ENCODE data around the gene TRIM44. TPM values are rescaled to one million over a fixed set of nuclear protein-coding genes. Genes with fewer than 3 reads are reported as not detected.
"Not testable (repeated sequence)": the region's sequence is repeated elsewhere in the genome, so short reads cannot be mapped to it uniquely, and the experiment has no call there.

TRIM44 gene
- total RNA-seq, 1 experiment from 2014 or later, result 50.1 TPM

DNA sequence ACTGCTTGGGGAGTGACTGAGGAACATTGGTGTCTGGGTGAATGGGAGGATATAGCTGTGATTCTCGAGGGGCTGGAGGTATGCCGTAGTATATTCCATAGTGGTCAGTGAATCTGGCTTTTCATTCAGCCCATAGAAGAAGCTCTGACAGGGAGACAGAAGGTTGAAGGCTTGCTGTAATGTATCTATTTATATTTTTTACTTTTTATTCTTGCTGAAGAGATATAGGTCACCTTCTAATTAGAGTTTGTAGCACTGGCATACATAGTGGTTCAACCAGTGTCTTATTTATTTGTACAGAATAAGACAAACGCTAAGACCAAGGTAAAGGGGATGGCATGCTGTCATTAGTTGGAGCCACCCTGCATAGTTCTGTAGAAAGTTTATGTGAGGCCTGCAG, 10.0 kb downstream of the TRIM44 start:
- DNase-seq (ENCODE audit: low read depth), result no peak

DNA sequence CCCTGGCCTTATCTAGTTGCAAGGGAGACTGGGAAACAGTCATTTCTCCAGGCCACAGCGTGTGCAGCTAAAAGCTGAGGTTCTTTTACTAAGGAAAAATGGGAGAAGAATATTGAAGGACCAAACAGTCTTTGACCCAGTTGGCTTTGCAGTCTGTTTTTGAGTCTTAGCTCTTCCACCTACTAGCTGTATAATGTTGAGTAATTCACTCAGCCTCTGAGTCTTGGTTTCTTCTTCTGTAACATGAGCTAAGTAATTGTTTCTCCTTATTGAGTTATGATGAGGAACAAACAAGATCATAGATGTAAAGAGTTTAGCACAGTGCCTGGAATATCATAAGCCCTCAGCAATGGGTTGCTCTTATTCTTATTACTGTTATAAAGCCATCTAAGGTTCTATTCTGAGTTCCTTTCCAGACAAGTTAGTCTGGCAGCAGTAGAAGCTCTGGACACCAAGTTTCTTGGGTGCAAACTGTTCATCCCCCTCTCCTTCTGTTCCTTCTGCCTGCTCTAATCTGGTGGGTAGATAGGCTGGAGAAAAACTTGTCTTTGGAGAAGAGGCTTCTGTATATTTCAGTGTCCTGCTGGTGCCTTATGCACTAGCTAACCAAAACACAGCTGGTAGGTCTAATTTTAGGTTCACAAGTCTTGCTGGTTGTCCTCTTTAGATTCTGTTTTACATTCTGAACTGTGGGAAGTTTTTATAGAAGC, 13.5 kb downstream of the TRIM44 start:
- DNase-seq (ENCODE audit: low read depth), result no peak

DNA sequence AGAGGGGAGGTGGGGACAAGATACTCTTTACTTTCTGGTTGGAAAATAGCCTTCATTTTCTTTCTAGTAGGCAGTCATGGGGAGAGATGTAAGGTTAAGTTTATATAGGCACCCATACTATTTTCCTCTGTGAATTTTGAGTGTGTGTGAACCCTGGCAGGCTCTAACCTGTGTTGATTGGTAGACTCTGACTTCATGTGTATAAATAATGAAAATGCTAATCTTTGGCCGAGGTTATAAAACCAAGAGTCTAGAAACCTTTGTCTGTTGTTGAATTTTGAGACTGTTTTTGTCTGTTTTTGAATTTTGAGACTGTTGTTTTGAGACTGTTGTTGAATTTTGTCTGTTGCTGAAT, 14.0 kb downstream of the TRIM44 start:
- no peak for DNase-seq (ENCODE audit: low read depth)

DNA sequence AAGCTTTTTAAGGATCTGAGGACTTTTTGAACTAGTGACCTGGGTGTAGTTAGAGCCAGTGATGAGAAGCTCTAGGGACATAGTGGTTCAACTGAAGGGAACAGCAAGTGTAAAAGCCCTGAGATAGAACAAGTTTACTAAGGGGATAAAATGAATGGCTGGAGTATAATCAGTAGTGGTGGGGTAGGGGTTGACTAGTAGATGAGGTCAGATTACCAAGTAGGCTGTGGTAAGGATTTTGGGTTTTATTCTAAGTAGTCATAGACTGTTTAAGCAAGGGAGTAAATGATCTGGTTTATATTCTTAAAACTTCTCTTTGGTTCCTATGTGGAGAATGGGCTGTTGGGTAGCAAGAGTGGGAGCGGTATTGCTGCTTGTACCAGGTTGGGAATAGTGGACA, 15.3 kb downstream of the TRIM44 start:
- DNase-seq (ENCODE audit: low read depth), result peak; percentile 9

DNA sequence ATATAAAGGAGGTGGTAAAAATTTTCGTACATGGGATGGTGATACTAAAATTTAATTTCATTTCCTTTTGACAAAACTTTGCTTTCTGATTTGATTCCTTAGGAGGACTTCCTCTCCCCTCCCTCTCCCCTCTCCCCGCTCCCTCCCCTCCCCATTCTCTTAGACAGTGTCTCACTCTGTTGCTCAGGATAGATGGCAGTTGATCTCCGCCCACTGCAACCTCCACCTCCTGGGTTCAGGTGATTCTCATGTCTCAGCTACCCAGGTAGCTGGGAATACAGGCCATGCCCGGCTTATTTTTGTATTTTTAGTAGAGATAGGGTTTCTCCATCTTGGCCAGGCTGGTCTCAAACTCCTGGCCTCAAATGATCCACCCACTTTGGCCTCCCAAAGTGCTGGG, 15.9 kb downstream of the TRIM44 start:
- DNase-seq (ENCODE audit: low read depth), result no peak

DNA sequence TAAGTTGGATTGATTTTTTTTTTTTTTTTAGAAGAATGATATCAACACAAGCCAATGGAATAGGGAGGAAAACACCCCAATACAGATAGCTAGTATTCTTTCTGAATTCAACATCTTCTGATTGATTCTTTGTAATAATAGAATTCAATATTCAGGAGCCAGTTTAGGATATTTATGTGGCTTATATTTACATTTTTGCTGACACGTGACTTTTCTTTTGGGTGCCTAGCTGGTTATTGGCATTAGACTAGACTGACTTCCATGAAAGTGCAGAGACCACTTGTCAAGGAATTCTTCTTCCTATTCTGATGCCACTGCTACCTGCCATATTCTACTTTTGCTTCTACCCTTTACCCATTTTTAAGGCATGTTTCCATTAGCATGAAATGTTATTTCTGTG, 16.4 kb downstream of the TRIM44 start:
- no peak for DNase-seq (ENCODE audit: low read depth)

DNA sequence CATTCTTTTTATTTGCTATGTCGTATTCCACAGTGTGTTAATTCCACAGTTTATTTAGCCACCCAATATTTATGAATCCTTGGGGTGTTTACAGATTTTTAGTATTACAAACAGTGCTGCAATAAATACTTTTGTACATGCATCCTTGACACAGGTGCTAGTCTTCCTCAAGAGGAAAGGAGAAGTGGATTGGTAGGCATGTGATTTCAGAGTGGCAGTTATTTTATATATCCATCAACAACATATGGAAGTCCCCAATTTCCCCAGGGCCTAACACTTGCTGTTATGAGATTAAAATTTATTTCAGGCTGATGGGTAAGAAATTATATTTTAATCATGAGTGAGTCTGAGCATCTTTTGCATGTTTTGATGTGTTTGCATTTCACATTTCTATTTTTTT, 17.9 kb downstream of the TRIM44 start:
- no peak for DNase-seq (ENCODE audit: low read depth)

DNA sequence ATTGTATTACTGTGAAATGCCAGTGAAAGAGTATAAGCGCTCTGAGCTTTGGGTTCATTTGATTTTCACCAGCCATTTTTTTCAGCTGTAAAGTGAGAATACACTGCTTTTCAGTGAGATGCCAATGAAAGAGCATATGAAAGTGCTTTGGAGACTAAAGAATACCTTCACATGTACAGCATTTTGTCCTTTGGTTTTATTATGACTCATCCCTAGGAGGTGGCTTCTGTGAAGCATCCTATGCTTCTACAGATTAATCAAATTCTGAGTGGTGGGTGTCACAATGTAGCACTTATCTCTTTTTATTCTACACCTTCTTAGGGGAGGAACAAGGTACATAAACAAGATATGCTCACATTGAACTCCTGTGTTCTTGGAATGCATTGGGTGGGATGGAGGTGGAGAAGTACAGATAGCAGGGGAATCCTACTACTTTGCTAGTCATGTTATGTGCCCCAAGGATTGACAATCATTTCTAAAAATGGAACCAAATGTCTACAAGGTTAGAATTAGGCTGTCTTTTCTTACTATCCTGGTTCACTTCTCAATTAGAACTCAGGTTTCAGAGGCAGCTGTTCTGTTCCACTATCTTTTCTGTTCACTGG, 18.7 kb downstream of the TRIM44 start:
- DNase-seq (ENCODE audit: low read depth), result no peak

DNA sequence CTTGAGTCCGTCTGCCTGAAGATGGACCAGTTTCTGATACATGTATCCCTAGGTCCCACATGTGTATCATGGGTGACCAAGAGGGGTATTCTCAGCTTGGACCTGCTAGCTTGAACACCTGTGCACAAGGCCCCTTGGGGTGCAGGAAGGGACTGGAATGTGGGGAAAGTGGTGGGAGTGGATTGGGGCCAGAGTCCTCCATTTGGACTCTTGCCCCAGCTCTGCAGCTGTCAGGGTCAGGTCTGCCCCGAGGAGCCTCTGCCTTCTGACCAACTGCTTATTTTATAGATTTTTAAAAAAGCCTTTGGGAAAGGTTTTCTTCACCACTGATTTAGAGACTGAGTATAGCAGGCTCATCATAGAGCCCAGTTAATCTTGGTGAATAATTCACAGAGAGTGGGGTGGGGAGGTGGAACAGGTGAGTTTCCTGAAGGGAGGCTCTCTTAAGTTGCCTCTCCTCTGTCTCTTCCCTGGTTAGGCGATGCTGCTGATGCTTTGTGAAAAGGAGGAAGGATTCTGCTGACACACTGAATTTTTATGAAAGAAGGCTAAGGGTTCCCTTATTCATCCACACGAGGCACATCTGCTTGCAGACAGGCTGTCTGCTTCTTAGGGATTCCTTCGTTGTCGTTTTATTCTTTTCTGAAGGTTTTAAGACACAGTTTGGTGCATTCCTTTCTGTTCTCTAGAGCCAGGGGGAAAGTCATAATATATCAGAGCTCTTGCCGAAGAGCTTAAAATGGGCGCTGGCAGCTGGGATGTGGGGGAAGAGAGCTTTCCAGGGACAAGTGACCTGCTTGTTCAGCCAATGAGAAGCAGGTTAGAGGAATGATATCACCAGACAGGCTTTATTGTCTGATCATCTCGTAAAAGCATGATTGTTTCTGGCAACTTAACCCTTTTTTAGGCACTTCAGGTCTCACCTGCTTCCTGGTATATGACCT, 19.9 kb downstream of the TRIM44 start:
- no peak for DNase-seq (ENCODE audit: low read depth)

DNA sequence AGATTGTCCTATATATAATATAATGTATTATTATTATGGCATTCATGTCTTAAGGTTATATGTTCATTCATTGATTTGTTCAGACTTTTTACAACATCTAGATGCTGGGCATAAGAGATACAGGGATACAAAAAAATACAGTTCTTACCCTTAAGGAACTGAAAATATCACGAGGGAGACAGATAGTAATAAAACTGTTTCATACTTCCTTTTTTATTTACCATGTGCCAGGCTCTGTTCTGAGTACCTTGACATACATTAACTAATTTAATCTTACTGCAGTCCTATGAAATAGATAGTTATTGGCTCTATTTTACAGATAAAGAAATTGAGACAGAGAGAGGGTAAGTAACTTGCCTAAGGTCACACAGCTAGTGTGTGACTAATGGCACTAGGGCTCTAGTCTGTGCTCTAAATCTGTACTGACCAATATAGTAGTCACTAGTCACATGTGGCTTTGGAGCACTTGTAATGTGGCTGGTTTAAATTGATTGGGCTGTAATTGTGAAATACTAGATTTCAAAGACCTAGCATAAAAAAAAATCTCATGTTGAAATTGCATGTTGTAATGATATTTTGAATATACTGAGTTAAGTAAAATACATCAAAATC, 21.3 kb downstream of the TRIM44 start:
- DNase-seq (ENCODE audit: low read depth), result no peak

DNA sequence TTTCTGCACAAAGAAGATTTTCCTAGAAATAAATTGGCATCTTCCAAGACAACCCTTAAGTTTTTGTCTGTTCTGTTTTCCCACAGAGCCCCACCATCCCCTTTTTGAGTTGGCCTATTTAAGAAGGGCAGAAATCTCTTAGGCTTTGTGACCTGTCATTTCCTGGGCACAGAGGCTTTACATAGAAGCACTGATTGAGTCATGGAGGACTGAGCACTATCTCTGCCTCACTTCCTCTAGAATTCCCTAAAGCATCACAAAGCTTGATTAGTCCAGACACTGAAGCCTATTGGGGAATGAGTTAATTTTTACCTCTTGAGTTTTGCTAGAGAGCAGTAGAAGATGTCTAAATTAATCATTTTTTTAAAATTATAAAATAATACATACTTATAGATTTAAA, 25.4 kb downstream of the TRIM44 start:
- peak; percentile 46 for DNase-seq (ENCODE audit: low read depth)

DNA sequence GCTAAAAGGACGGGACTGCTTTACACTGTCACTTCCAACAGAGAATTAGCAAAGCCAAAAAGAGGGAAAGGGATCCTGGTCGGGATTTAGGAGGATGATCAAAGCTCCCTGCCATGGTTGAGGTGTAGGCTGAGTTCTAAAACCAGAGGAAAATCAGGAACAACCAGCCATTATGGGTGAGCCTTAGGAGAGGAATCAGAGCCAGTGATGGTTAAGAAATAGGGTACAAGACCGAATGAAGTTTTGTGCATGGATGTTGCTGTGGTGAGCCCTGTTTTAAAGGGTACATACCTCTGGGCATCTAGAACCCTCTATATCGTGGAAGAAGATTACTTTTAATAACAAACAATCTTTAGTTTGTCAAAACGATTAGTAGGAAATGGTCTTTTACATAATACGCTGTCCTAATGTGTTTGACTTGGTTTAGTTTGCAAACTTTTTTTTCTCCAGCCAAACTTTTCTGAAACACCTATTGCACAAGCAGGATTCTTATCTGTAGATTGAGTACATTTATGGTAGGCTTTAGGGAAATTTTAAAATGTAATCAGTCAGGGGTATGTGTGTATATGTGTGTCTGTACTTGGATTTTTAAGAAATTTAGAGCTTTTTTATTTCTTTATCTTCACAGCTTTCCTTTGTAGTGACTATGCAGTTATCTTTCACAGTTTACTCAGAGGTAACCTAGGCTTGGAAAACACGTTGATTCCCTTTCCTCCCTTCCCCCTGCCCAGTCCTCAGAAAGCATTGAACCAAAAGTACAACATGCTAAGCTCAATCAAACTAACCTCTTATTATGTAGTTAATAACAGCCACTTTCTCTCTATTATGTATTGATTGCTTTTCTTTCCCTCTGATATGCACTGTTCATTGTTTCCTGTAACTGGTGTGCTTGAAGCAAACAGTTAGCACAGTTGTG, 26.8 kb downstream of the TRIM44 start:
- no peak for DNase-seq (ENCODE audit: low read depth)

DNA sequence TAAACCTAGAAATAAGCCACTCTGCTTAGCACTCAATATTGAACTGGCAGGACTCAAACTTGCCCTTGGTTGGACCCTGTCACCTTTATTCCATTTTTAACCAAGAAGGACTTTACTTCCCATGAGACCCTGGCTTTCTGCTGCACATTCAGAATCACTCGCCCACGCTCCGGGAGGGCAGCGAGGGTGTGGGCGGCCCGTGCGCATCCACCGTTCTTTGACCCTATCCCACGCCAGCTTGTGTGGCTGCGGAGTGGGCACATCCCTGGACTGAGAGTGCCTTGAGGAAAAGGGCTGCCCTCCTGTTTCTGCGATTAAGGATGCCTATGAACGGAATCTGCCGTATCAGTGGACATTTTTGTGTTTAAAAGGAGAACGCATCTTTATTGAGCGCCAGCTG, 39.6 kb downstream of the TRIM44 start:
- no peak for DNase-seq (ENCODE audit: low read depth)

DNA sequence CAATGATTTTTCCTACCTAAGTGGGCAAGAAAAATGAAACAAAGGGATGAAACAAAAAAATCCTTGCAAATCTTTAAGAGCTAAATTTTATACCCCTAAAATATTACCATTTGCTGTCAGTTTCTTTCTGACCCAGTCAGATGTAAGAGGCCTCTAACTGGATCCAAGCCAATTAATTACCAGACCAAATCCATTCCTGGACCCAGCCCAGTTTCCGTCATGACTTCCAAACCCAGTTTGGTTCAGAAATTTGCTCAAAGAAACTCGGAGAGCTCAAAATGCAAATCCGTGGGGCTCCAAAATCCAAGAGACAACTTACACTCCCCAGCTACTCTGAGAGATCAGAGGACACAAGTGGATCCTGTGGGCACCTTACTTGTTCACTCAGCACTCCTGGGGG, 46.8 kb downstream of the TRIM44 start:
- DNase-seq (ENCODE audit: low read depth), result no peak

DNA sequence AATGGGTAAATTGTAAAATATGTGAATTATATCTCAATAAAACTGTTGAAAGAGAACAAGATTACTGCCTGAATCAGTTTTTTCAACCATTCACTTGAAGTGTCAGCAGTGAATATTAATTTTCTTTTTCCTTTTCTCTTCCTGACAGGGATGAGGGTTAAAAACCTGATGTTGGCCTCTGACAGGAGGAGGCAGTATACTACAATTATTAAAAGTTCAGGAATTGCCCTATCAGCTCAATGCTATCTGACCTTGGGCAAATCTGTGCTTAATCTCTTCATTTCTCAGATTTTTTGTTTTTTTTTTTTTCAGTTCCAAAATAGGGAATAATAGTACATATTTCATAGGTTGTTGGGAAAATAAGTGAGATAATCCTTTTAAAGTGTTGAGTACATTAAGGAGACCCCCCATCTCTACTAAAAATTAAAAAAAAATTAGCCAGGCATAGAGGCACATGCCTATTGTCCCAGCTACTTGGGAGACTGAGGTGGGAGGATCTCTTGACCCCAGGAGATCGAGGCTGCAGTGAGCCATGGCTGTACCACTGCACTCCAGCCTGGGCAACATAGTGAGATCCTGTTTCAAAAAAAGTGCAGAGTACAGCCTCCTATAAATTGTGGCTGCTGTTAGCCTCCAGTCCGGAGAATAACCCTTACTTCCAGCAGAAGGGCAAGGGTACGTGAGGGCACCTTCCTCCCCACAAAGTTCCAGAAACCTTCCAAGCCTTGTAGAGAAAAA, 48.8 kb downstream of the TRIM44 start:
- DNase-seq (ENCODE audit: low read depth), result no peak

DNA sequence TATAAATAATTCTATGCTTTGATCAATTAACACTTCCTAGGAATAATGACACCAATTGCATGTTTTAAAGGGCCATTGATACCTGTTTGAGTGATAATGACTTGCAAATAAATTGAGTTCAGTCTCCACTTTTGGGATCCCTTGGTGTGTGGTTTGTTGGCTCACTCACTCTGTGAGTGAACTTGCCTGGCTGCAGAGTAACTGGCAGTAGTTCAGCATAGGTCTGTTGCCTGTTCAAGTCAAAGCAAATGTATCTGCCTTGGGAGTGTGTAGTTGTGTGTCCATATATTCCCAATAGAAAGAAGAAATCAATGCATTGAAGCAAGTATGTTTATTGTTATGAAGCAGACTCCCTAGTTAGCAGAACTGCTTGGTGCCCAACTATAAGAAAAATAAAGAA, 49.3 kb downstream of the TRIM44 start:
- no peak for DNase-seq (ENCODE audit: low read depth)

DNA sequence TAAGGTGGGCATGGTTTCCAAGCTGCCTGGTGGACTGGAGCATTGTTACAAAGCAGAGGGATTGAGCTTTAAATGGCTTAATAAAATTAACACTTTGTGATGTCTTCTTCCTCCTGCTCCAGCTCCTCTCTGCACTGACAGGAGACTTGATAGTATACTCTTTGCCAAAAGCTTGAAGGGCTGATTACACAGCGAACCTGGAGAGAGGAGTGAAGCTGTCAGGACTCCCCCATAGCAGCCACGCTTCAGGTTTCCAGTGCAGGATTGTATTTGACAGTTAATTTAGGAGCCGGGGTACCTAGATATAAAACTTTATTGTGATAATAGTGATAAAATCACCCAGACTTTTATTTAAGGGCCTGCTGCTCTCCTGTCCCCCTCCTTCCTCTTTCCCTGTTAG, 50.0 kb downstream of the TRIM44 start:
- no peak for DNase-seq (ENCODE audit: low read depth)

DNA sequence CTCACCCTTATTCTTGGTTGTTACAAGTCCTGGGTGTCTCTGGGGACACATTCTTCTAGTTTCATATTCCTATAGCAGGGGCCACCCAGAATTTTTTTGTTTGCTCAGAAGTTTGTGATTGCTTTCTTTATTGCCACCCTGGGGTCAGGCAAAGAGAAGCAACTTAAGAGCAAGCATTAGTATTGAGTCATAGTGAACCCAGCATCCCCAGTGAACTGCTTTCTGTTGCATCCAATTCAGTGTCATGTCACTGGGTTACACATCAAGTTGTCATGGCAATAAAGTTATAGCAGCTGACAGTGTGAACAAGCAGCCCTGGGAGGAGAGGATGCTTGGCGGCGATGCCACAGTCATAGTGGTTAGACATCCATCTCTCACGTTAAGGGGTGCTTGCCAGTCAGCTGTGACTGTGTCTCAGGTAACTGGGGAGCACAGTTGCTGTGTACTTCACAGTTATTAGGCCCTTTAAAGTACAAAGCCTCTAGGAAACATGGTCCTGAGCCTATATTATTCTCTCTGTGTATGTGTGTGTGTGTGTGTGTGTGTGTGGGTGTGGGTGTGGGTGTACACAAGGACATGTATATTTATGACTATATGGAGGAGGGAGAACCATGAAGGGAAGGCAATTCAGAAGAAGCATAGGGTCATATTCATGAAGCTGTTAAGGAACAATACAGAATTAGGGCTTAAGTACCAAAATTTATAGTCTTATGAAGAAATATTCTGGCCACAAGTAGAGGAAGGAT, 52.5 kb downstream of the TRIM44 start:
- DNase-seq (ENCODE audit: low read depth), result peak; percentile 67

DNA sequence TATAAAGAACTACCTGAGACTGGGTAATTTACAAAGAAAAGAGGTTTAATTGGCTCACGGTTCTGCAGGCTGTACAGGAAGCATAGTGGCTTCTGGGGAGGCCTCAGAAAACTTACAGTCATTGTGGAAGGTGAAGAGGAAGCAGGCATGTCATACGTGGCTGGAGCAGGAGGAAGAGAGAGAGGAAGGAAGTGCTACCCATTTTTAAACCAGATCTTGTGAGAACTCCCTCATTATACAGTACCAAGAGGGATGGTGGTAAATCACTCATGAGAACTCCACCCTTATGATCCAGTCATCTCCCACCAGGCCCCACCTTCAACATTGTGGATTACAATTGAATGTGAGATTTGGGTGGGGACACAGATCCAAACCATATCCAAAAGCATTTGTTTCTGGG, 53.1 kb downstream of the TRIM44 start:
- not testable (repeated sequence) for DNase-seq (ENCODE audit: low read depth)

DNA sequence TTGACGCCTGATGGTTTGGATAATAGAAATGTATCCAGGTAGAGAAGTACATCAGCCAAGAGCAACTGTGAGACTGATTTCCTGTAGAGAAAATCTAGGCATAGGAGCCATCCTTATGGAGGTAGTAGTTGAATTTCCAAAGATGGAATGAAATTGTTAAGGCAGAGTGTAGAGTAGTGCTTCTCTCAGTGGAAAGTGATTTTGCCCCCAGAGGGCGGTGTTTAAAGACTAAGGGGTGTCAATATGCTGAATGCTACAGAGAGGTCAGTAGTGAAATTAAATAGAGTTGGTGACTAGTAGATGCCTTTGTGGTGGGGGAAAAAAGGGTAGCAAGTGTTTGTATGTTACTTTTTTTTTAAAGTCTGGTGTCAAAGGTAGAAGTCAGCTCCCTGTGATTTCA, 54.5 kb downstream of the TRIM44 start:
- DNase-seq (ENCODE audit: low read depth), result no peak

All from M059J (cell line).